Stimulated activated CD8-positive, alpha-beta memory T cell treated with anti-CD3 and anti-CD28 coated beads, Interleukin-4, amount 100 ng/mL, for 1 hour (primary cell): ENCODE data around the gene CSTF3.
A peak's percentile ranks its signal among the peaks of the same experiment; 100 is the strongest.
"Not testable (repeated sequence)": the region's sequence is repeated elsewhere in the genome, so short reads cannot be mapped to it uniquely, and the experiment has no call there.

Experiments used
- DNase-seq, 2 donors: peaks; one replicate each; pipeline ENCODE4 v3.0.0-alpha.2; 2020; ENCODE audit warnings: low read depth in 2 of 2, low spot score in 1 of 2

Gene CSTF3

DNA sequence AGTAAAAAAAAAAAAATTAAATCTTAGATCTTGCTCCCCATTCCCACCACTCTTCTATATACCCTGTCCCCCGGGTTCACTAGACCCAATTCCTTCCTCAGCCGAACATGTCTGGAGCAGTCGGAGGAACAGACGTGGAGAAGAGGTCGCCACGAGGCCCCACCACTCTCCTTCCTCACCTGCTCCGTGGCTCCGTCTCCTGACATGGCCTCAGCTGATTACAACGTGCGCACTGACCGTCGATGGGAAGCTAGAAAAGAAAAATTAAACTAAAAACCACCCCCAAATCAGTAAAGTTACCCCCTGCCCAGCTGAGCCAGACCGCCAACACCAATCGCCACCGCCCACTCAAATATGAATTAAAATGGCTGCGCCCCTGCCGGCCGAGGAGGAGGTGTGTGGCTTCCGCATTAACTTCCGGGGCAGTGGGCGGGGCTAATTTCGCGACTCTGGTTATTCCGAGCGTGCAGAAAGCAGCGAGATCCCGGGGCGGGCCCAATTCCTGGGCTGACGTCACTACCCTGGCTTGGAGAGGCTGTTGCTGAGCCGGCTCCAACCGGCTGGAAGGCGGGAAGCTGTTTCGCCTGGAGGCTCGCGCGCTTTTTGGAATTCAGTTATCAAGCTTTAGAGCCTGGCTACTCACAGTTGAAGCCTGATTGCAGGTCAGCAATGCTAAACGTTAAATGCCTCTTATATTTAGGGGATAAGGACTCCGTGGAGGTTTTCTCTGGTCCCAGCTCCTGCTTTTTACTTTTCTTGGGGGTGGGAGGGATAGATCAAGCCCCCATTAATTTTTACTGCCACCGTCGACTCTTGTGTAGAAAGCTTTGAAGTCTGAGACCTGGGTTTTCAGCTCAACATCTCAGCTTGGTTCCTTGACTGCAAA is at the start of gene CSTF3:
Gene CSTF3 (minus strand): TSS at position 361 of the 886 bp plus-strand sequence. CDS start 155 bp downstream, at position 206.
- DNase-seq = peak; percentile 91 to 93

DNA sequence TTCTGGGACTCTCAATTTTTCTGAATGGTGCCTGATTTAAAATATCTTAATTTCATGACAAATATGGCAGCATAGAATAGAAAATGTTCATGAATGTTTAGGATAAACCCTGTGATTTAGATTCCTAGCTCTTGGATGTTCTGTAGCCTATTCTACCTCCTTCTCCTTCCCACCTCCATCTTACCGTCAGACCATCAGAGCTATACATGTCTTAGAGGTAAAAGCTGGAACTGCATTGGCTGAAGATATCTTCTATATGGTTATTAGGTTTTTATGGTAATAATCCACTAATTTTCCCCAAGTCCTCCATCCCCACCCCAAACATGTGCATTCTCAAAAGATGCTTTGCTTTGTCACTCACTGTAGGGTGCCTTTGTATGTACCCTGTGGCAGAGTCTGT is 46.9 kb upstream of the CSTF3 start:
- DNase-seq = no peak

DNA sequence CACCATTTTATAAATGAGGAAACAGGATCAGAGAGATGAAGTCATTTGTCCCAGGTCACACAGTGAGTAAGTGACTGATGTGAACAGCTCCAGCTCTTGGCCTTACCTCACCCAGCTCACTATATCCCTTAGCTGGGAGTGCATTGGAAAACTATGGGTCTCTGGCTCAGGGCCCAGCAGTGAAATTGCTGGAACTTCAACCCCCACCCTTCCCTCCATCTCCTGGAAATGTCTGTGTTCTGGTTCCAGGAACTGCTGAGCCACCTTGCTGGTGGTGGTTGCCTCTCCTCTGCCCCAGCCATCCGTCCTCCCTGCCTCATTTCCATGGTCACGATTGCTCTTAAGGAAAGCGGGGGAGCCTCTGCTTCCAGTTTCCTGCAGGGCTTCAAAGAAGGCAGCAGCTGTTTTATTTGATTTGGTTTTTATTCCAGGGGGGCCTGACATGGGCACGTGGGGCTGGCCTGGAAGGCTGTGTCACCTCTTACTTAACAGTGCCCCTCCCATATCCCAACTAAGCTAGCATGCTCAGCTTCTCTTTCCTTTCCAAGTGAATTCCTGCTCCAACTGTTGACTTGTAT is 46.2 kb upstream of the CSTF3 start:
- no peak for DNase-seq

DNA sequence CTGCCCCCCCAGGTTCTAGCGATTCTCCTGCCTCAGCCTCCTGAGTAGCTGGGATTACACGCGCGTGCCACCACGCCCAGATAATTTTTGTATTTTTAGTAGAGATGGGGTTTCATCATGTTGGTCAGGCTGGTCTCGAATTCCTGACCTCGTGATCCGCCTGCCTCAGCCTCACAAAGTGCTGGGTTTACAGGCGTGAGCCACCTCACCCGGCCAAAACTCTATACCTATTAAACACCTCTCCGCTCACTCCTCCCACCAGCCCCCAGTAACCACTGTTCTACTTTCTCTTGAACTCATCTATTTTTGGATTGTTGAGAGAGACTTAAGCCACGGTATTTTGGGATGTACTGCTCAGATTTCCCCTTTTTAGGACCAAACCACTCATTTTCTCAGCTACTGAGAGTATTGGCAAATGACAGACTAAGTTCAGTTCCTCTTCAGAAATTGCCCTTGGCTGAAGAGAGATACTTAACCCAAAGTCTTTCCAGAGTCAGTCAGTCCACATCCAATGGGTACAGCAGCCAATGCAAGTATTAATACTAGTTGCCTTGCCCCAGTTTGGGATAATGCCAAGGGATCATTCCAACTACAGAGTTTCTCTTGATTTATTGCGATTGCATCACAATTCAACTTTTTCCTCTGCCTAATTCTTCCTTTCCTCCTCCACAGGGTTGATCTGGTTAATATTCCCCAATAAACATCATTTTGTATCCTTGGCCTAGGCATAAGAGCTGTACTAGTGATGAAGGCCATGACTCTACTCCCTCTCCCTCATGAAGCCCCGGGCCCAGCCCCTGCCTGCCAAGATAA is 36.8 kb upstream of the CSTF3 start:
- DNase-seq = no peak

DNA sequence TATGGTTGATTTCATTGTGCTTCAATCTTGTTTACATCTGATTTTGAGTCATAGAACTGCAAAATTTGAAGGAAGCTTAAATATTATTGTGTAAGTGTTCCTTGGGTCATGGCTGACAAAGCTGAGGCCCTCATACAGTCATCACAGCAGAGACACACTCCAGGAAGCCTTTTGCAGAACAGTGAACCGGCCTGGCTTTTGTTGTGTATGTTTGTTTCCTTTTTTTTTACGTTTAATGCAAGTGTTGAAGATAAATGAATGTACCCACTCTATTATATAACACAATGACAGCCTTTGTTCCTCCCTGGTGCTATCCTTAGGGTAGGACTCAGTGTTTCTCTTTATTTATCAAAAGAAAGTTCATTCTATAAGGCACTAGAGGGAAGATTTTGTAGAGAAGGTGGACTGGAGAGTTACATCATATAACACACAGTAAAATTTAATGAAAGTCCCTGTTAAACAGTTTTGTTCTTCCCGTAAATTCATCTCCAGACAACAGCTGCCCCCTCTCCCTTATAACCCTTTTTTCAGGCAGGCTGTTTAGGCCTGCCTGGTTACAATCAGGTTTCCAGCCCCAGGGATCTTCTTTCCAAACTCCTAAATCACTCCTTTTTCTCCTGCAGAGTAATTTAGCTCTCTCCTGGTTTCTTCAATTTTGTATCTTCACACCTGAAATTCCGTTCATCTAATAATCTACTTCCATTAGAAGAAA is 34.3 kb upstream of the CSTF3 start:
- no peak for DNase-seq

DNA sequence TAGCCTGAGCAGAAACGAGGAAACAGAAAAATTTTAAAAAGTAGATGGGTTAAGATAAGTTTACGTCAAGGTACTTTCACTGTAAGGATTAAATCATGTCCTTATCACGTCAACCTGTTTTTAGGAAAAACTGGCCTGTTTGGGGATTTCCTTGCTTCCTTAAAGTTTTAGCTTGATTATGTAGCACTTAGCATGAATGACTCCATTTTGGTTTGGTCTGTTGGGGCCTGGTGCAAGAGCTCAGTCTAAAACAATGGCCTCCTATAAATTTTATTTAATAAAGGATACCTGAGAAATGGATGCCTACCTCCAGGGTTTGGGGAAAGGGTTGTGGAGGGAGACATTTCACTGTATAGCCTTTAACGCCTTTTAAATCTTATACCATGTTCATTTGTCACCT is 33.2 kb upstream of the CSTF3 start:
- DNase-seq = no peak

DNA sequence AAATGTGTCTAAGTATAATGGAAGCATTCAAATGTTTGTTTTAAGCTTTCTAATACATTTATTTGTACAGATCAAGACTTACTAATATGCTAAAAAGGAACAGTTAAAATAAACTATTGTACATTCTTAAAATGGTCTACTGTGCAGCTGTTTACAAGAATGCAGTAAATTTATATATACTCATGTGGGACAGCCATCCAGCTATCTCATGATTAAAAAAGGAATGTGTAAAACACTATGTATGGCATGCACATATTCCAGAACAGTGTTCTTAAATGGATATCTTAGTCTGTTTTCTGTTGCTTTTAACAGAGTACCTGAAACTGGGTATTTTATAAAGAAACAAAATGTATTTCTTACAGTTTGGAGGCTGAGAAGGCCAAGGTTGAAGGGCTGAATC is 30.2 kb upstream of the CSTF3 start:
- no peak for DNase-seq

DNA sequence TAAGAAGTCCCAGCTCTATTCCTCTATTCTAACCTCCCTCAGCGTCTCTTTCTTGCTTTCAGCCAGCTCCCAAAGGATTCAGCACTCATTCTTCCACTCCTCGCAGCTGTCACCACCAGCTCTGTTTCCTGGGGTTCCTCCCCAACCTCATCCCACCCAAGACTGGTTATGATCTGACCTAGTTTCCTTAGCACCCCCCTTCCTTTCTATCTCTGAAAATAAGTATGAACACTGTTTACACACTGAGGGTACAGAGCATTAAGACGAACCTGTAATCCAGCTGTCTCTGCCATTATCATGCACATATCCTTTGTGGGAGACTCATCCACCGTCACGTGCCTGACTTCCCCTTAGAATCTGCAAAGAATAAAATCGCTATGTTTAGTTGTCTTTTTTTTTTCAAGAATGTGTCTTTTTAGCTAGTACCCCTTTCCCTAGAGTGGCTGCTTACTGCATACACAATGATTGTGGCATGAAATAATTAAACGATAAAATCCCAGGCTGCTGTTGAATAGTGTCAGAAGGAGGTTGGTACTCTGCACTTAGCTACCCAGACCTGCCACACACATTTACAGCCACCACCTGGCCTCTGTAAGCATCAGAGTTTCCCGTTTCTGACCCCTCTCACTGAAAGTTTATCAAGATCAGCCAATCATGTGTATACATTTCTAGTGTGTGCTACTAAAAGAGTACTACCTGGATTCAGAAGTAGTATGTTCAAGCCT is 26.9 kb upstream of the CSTF3 start:
- no peak for DNase-seq

DNA sequence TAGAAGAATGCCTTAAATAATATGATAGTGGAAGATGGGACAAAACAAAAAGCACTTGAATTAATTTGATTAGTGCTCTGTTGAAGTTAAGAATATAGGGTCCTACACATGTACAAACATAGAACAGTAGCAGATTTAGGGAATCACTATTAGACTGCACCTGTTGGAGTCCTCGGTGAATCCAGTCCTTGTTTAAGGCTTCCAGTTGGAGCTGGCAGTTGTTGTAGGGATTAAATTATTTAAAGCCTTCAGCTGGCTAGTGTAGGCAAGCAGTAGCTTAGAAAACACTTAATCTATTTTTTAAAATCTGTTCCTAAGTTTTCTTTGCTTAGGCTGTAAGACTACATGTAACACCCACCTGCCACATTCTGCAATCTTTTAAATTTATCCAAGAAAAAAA is 24.5 kb upstream of the CSTF3 start:
- no peak for DNase-seq

DNA sequence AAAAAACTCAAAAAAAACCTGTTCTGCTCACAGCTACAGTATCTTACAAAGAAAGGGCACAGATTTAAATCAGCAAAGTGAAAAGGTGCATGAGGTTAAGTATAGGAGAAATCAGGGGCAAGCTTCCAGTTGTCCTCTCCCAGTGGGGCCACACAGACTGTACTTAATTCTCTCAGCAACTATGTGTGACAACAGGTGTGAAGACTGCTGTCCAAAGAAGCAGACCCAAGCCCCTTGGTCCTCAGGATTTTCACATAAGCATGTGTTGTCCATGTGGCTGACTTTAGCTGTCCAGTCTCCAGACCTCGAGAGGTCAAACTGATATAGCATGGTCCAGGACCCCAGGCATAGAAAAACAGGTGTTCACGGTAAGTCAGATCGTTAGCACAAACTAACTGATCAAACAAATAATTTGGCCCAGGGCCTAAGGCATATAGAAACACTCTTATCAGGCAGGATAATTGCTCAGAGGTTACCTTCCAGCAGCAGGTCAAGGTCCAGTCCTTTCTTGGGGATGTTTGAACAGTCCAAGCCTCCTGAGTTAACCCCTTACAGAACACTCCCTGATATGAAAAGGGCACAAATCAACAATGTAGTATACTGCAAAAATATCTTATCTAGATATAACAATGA is 21.1 kb upstream of the CSTF3 start:
- no peak for DNase-seq

DNA sequence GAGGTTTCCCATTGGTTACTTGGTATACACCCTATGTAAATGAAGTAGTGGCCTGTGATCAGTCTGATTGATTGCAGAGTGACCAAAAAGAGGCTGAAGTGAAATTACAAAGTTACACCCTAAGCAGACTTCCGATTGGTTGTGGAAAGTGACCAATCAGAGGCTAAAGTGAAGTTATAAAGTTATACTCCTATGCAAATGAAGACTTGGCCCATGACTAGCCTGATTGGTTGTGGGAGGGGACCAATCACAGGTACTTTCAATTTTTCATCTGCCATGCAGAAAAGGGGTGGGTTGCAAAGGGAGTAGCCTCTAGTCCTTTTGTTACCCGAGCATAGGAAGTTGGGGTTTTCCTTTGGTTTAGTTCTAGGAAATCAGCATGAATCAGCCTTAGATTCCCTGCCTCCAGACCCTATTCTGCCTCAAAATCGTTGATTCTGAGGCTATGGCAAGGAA is 18.1 kb upstream of the CSTF3 start:
- no peak for DNase-seq

DNA sequence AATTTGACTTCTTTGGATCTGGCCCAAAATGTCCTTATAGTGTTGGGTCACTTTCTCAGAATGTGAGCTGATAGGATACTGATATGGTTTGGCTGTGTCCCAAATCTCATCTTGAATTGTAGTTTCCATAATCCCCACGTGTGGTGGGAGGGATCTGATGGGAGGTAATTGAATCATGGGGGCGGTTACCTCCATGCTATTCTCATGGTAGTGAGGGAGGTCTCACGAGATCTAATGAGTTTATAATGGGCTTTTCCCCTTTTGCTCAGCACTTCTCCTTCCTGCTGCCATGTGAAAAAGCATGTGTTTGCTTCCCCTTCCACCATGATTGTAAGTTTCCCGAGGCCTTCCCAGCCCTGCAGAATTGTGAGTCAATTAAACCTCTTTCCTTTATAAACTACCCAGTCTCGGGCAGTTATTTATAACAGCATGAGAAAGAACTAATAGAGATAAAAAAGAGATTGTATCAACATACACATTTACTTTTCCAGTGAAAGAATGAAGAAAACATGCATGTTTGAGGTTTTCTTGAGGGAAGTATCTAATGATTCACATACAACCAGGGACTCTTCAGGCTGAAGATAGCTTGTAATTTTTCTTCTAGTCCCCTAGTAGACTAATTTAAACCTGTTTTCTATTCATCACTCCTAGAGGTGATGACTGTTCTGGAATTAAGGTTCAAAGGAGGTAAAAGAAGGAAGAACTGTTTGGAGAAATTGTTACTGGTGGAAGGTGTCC is 17.3 kb upstream of the CSTF3 start:
- no peak for DNase-seq

DNA sequence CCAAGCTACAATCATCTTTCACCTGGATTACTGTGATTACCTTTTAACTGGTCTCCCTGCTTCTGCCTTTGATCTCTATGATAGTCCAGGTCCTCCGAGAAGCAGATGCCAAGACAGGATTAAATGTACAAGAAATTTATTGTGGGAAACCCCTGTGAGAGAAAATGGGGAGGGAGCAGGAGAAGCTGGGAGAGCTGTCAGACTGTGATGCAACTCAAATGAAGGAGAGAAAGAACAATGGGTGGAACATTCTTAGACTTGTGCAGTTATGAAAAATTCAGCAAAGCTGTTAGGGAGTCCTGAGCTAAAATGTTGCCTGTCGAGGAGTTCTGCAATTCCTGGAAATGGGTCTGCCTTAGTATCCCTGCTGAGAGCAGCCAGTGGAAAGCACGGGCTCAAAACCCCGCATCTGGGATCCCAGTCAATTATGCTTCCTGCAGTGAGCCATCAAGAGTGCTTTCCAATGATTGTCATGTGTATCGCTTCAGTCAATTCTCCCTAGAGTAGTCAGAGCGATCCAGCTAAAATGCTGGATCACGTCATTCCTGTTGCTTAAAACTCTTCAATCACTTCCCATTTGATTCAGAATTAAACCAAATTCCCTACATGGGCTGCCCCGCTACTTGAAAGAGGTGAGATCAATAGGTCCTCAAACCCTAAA is 16.5 kb upstream of the CSTF3 start:
- DNase-seq = no peak

DNA sequence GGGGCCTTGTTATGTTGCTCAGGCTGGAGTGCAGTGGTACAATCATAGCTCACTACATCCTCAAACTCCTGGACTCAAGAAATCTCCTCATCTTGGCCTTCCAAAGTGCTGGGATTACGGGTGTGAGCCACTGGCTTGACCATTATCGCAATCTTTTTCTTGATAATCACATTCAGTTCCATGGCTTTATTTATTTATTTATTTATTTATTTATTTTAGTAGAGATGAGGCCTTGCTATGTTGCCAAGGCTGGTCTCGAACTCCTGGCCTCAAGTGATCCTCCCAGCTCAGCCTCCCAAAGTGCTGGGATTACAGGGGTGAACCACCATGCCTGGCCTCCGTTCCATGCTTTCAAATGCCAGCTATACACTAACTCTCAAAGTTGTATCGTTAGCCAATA is 15.5 kb upstream of the CSTF3 start:
- DNase-seq = not testable (repeated sequence)

DNA sequence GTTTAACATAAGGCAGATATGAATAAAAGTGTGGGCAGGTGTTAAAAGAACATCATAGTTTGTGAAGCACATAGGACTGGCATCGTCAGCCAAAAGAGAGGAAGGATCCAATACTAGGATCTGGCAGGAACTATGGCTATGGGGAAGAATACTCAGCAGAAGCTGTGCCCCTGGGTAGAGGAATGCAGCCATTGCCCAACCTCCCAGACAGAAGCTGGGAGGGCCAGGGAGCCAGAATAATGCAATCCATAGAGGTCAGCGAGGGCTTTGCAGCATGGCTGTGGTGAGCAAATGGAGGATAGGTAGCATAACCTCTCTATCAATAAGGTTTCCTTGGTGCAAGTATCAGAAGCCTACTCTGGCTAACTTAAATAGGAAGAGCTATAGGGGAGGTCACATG is 11.7 kb upstream of the CSTF3 start:
- DNase-seq = no peak

DNA sequence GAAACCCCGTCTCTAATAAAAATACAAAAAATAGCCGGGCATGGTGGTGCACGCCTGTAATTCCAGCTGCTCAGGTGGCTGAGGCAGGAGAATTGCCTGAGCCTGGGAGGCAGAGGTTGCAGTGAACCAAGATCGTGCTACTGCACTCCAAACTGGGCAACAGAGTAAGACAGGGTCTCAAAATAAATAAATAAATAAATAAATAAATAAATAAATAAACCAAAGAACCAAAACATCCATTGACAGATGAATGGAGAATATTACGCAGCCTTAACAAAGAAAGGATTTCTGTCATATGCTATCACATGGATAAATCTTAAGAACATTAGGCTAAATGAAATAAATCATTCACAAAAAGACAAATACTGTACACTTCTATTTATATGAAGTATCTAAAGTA is 11.1 kb upstream of the CSTF3 start:
- no peak for DNase-seq

DNA sequence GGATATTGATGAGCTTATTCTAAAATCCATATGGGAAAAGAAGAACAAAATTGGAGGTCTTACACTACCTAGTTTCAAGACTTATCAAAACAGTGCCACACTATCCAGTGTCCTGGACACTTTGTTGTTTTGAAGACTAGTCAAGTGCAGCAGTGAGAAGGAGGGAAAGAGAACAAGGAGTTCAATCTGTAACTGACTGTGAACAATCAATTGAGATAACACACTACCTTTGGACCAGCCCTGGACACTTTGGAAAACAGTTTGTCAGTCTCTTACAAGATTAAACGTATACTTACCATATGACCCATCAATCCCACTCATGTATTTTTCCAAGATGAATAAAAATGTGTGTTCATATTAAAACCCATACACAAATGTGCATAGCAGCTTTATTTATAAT is 10.0 kb upstream of the CSTF3 start:
- DNase-seq = no peak

DNA sequence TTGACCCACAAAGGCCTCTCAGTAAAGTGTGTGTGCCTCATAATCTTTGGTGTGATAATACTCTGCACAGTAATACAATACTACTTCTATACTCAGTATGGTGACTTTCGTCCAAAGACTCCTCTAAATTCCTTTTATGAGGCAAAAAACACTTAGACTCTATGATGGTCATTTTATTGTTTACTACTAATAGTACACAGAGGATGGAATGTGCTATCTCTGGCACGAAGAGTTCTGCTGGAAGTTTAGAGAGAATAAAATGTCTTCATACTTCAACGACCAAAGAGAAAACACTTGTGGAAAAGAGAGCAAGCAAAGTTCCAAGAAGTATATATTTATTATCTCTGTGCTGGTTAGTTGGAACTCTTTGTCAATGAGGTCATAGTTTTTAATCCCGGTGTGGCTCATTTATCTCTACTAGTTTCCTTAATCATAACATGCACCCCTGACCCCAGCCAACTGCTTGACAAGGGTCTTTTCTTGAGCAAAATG is 7.5 kb upstream of the CSTF3 start:
- DNase-seq = no peak

DNA sequence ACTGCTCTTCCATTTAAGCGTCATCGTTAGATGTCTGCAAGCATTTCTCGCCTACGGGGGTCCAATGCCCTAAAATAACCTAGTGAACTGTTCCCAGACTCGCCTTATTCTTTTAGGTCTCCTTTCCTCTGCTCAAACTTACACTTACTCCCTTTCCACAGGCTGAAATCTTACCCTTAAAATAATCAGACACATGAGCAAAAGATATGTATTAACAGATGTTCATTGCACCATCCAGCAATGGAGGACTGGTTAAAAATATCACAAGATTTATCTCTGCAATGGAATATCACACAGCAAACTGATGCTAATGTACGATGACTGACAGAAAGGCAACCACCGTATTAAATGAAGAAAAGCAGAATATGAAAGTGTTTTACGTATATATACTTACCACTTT is 1.6 kb upstream of the CSTF3 start:
- no peak for DNase-seq
